ENCODE measurements around the gene ADAM30. TPM values are rescaled to one million over a fixed set of nuclear protein-coding genes. Genes with fewer than 3 reads are reported as not detected.

ADAM30 gene
- total RNA-seq, 1 experiment from 2014 or later = not detected

DNA sequence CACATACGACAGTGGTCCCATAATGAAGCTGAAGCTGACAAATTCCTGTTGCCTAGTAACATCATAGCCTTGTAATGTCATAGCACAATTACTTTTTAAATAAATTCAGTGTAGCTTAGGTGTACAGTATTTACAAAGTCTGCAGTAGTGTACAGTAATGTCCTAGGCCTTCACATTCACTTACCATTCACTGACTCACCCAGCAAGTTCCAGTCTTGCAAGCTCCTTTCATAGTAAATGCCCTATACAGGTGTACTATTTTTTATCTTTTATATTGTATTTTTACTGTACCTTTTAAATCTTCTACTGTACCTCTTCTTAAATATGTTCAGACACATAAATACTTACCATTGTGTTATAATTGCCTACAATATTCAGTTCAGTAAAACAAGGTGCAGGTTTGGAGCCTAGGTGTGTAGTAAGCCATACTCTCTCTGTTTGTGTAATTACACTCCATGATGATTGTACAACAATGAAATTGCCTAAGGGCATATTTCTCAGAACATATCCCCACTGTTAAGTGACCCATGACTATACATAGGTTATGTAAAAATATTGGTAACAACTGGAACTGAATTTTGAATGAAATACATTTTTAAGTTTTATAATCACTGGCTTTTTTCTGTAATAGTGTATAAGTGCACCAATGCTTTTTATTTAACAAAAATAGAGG is 33.5 kb upstream of the ADAM30 start:
- Histone ChIP-seq H3K9ac (ENCODE audit: low read length) (no peak overlapping the region), H4K20me1 (ENCODE audit: insufficient read depth, low read depth, low read length) (no peaks in the 10 kb centered on the region), H3K79me2 (ENCODE audit: low read length) (no peaks in the 10 kb centered on the region), H3K27me3 (ENCODE audit: low read length) (no peaks in the 10 kb centered on the region), H3K9me2 (replicated peaks; ENCODE audit: insufficient read depth, low read length) (no peaks in the 10 kb centered on the region), H3K36me3 (ENCODE audit: insufficient read depth, low read length) (no peaks in the 10 kb centered on the region), H3K9me3 (ENCODE audit: low read length) (no peaks in the 10 kb centered on the region), H3K4me2 (ENCODE audit: low read depth, low read length, poor library complexity, severe bottlenecking) (no peak overlapping the region), H3K27ac (ENCODE audit: low read length) (no peak overlapping the region), H2AFZ (ENCODE audit: low read length) (no peak overlapping the region), H3K4me3 (ENCODE audit: low read length) (no peak overlapping the region), H3K4me1 (ENCODE audit: low read length) (no peaks in the 10 kb centered on the region)
- no peak for DNase-seq

DNA sequence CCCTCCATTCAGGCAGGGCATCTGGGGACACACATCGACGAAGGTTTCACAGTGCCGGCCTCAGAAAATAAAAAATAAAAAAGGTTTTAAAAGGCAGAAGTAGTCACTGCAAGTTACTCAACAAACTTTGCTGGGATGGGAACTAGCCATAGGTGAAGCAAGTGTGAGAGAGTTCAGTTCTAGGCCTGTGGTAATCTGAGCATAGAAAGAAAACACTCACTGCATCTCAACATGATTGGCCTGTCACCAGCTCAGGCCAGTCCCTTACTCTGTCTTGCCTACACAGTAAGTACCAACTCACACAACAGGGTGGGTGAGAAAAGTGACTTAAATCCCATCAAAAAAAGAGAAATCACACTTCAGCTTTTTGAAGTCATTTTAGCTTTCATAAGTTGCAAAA is 30.2 kb upstream of the ADAM30 start:
- Histone ChIP-seq H3K36me3 (ENCODE audit: insufficient read depth, low read length) (no peaks in the 10 kb centered on the region), H4K20me1 (ENCODE audit: insufficient read depth, low read depth, low read length) (no peaks in the 10 kb centered on the region), H2AFZ (ENCODE audit: low read length) (no peak overlapping the region), H3K27ac (ENCODE audit: low read length) (no peak overlapping the region), H3K4me3 (ENCODE audit: low read length) (no peak overlapping the region), H3K4me1 (ENCODE audit: low read length) (no peaks in the 10 kb centered on the region), H3K9me2 (replicated peaks; ENCODE audit: insufficient read depth, low read length) (no peaks in the 10 kb centered on the region), H3K4me2 (ENCODE audit: low read depth, low read length, poor library complexity, severe bottlenecking) (no peak overlapping the region), H3K9me3 (ENCODE audit: low read length) (no peaks in the 10 kb centered on the region), H3K9ac (ENCODE audit: low read length) (no peak overlapping the region), H3K27me3 (ENCODE audit: low read length) (no peaks in the 10 kb centered on the region), H3K79me2 (ENCODE audit: low read length) (no peaks in the 10 kb centered on the region)
- DNase-seq = no peak

DNA sequence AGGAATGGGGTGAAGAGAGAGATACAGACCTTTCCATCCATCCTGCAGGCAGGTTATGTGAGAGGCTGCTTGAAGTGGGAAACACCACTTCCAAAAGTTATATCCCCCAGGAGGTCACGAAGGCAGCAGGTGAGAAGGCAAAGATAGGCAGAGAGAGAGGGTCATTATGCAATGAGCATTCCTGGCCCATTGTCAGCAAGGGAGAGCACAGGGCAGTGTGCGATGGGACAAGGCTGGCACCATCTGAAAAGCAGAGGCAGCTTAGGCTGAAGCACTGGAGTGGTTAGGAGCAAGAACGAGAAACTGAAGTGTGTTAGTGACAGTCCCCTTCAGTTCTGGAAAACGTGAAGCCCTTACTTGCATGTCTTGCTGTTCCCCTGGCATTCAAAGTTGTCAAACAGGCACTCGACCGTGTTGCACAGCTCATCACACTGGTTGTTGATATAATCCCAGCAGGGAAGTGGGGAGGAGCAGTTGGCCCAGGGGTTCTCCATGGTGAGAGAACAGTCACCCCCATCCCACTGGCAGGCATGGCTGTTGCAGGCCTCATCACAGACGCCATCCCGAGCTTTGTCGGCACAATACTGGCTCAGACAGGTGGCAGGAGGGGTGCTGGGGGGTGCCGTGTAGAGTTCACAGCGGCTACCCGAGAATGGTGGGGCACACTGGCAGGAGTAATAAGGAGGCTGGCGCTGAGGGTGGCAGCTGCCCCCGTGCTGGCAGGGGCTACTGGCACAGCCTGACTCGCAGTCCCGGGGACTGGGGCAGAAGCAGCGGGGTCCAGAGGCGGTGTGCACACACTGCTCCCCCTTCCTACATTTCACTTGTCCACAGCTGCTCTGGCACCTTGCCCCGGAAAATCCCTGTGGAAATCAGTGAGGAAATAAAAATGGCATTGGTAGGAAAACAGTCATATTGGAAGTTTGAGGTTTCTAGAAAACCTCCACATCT is 28.9 kb upstream of the ADAM30 start:
- DNase-seq = no peak
- H3K9me2 ChIP-seq (replicated peaks; ENCODE audit: insufficient read depth, low read length) = no peaks in the 10 kb centered on the region
- H2AFZ ChIP-seq (ENCODE audit: low read length) = no peak overlapping the region
- H3K36me3 ChIP-seq (ENCODE audit: insufficient read depth, low read length) = no peaks in the 10 kb centered on the region
- no peak overlapping the region for H3K9ac ChIP-seq (ENCODE audit: low read length)
- H3K9me3 ChIP-seq (ENCODE audit: low read length) = no peaks in the 10 kb centered on the region
- H3K27me3 ChIP-seq (ENCODE audit: low read length) = no peaks in the 10 kb centered on the region
- H3K79me2 ChIP-seq (ENCODE audit: low read length) = no peaks in the 10 kb centered on the region
- no peak overlapping the region for H3K27ac ChIP-seq (ENCODE audit: low read length)
- H3K4me1 ChIP-seq (ENCODE audit: low read length) = no peaks in the 10 kb centered on the region
- H3K4me2 ChIP-seq (ENCODE audit: low read depth, low read length, poor library complexity, severe bottlenecking) = no peak overlapping the region
- no peak overlapping the region for H3K4me3 ChIP-seq (ENCODE audit: low read length)
- no peaks in the 10 kb centered on the region for H4K20me1 ChIP-seq (ENCODE audit: insufficient read depth, low read depth, low read length)

DNA sequence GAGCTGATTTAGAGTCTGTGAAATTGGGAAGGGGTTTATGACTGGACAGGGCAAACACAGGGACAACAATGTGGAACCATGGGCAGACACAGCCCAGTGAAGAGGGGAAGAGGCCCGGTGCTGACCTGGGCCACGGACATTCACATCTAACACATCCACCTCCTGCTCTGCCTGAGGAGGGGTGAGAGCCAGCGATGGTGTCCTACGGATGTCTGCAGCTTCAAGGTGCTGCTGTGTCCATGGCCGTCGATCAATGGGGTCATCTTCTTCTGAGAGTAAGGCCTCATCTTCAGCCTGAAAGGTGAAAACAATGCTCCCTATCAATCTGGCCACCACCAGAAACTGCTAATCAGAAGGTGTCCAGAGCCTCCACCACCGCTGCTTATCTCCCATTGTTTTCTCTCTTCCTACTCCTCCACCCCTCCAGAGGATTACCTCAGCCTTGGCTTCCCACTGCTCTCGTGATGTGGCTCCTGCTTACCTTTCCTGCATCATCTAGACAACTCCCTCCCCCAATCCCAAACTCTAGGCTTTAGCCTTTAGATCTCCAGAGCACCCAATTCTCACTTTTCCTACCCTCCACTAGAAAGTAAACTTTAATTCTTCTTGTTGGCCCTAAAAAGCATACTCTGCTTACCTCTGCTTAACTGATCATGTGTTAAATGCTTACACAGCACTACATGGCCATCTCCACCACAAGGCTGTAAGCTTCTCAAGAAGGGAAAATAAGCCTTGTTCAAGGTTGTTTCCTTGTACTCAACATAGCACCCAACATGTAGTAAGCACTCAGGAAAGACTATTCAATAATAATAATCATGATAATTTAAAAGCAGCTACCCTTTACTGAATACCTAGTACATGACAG is 24.0 kb upstream of the ADAM30 start:
- H3K27me3 ChIP-seq (ENCODE audit: low read length) = no peaks in the 10 kb centered on the region
- H3K27ac ChIP-seq (ENCODE audit: low read length) = no peak overlapping the region
- H3K9me3 ChIP-seq (ENCODE audit: low read length) = no peaks in the 10 kb centered on the region
- H3K9ac ChIP-seq (ENCODE audit: low read length) = no peak overlapping the region
- H3K79me2 ChIP-seq (ENCODE audit: low read length) = no peaks in the 10 kb centered on the region
- no peak overlapping the region for H3K4me2 ChIP-seq (ENCODE audit: low read depth, low read length, poor library complexity, severe bottlenecking)
- H3K4me1 ChIP-seq (ENCODE audit: low read length) = no peaks in the 10 kb centered on the region
- H3K4me3 ChIP-seq (ENCODE audit: low read length) = no peak overlapping the region
- H2AFZ ChIP-seq (ENCODE audit: low read length) = no peak overlapping the region
- H3K36me3 ChIP-seq (ENCODE audit: insufficient read depth, low read length) = no peaks in the 10 kb centered on the region
- H4K20me1 ChIP-seq (ENCODE audit: insufficient read depth, low read depth, low read length) = no peaks in the 10 kb centered on the region
- DNase-seq = no peak
- no peaks in the 10 kb centered on the region for H3K9me2 ChIP-seq (replicated peaks; ENCODE audit: insufficient read depth, low read length)

DNA sequence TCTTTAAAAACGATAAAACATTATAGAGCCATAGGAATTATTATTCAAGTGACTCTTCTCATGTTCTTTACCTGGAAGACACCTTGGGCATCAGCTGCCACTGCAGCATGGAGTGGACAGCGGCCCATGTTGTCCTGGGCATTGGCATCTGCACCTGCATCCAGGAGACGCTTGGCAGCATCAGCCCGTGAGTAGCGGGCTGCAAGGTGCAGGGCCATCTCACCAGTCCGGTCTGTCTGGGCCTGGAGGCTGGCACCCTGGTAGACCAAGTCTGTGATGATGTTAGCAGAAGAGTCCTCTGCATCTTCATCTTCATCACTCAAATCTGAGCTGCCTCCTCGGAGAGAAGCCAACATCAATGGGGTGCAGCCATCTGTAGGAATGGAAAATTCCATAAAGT is 22.9 kb upstream of the ADAM30 start:
- Histone ChIP-seq H3K36me3 (ENCODE audit: insufficient read depth, low read length) (no peaks in the 10 kb centered on the region), H3K9me3 (ENCODE audit: low read length) (no peaks in the 10 kb centered on the region), H3K9me2 (replicated peaks; ENCODE audit: insufficient read depth, low read length) (no peaks in the 10 kb centered on the region), H3K4me2 (ENCODE audit: low read depth, low read length, poor library complexity, severe bottlenecking) (no peak overlapping the region), H3K4me1 (ENCODE audit: low read length) (no peaks in the 10 kb centered on the region), H3K4me3 (ENCODE audit: low read length) (no peak overlapping the region), H3K27ac (ENCODE audit: low read length) (no peak overlapping the region), H3K9ac (ENCODE audit: low read length) (no peak overlapping the region), H3K27me3 (ENCODE audit: low read length) (no peaks in the 10 kb centered on the region), H3K79me2 (ENCODE audit: low read length) (no peaks in the 10 kb centered on the region), H2AFZ (ENCODE audit: low read length) (no peak overlapping the region), H4K20me1 (ENCODE audit: insufficient read depth, low read depth, low read length) (no peaks in the 10 kb centered on the region)
- no peak for DNase-seq

- no peak overlapping the region for H3K4me3 ChIP-seq (ENCODE audit: low read length)
- no peaks in the 10 kb centered on the region for H3K36me3 ChIP-seq (ENCODE audit: insufficient read depth, low read length)
- no peak overlapping the region for H3K27ac ChIP-seq (ENCODE audit: low read length)
- H3K9ac ChIP-seq (ENCODE audit: low read length) = no peak overlapping the region
- H3K4me2 ChIP-seq (ENCODE audit: low read depth, low read length, poor library complexity, severe bottlenecking) = no peak overlapping the region
- H2AFZ ChIP-seq (ENCODE audit: low read length) = no peak overlapping the region
- no peaks in the 10 kb centered on the region for H3K27me3 ChIP-seq (ENCODE audit: low read length)
- DNase-seq = no peak
- H4K20me1 ChIP-seq (ENCODE audit: insufficient read depth, low read depth, low read length) = no peaks in the 10 kb centered on the region
- no peaks in the 10 kb centered on the region for H3K9me2 ChIP-seq (replicated peaks; ENCODE audit: insufficient read depth, low read length)
- H3K9me3 ChIP-seq (ENCODE audit: low read length) = no peaks in the 10 kb centered on the region
- H3K4me1 ChIP-seq (ENCODE audit: low read length) = no peaks in the 10 kb centered on the region
- H3K79me2 ChIP-seq (ENCODE audit: low read length) = no peaks in the 10 kb centered on the region
Measured at GRCh38 chr1:119918301-119918700, 22.0 kb upstream of the ADAM30 start.

DNA sequence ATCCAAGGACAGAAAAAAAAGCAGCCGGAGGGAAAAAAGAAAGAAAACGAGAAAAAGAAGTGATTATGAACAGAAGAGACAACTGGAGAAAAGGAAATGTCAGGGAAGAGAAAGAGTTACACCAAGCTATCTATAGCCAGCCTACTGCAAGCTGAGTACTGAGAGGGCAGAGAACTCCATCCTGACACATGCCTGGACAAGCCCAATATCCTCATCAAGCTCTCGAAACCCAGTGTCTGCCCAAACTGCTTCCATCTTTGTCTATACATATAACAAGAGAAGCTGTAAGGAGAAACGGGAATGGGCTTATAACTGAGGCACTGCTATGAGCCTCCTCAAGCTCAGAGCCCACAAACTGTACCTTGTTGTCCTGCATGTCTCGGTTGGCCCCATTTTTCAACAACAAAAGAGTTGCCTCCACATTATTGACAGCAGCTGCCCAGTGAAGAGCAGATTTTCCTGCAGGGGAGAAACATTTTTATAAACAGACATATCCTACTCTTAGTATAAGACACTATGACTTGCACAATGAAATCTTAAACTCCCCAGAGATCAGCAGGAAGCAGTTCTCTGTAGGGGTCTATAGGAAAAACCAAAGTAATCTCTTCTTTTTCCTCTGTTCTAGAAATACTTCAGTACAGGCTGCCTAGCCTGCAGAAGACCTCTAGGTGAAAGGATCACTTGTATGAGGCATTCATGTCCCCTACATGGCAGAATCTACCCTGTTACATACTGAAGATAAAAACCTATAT is 21.2 kb upstream of the ADAM30 start:
- no peak overlapping the region for H3K27ac ChIP-seq (ENCODE audit: low read length)
- no peaks in the 10 kb centered on the region for H3K9me2 ChIP-seq (replicated peaks; ENCODE audit: insufficient read depth, low read length)
- H3K9ac ChIP-seq (ENCODE audit: low read length) = no peak overlapping the region
- no peaks in the 10 kb centered on the region for H3K79me2 ChIP-seq (ENCODE audit: low read length)
- H3K4me1 ChIP-seq (ENCODE audit: low read length) = no peaks in the 10 kb centered on the region
- H3K36me3 ChIP-seq (ENCODE audit: insufficient read depth, low read length) = no peaks in the 10 kb centered on the region
- no peaks in the 10 kb centered on the region for H3K9me3 ChIP-seq (ENCODE audit: low read length)
- H3K27me3 ChIP-seq (ENCODE audit: low read length) = no peaks in the 10 kb centered on the region
- H2AFZ ChIP-seq (ENCODE audit: low read length) = no peak overlapping the region
- H4K20me1 ChIP-seq (ENCODE audit: insufficient read depth, low read depth, low read length) = no peaks in the 10 kb centered on the region
- H3K4me3 ChIP-seq (ENCODE audit: low read length) = no peak overlapping the region
- DNase-seq = no peak
- no peak overlapping the region for H3K4me2 ChIP-seq (ENCODE audit: low read depth, low read length, poor library complexity, severe bottlenecking)

All from Karpas-422 (cell line).